Left ventricle myocardium superior (tissue), 1 donor: Measurements from ENCODE around the gene CLDN12. TPM values are rescaled to one million over a fixed set of nuclear protein-coding genes. Genes with fewer than 3 reads are reported as not detected.

Experiments used
- ATAC-seq: fragments of 200-7000 bp; cut with Tn5 transposase; one replicate; pipeline ENCODE4 v1.9.1; 2020; ENCODE audit warnings: mild to moderate bottlenecking, moderate library complexity
- DNase-seq: peaks from one replicate; pipeline ENCODE4 v3.0.0-alpha.2; 2020
- intact Hi-C: fragments of 100-400 bp; cut with micrococcal nuclease; formaldehyde crosslinking; loops from one replicate; pipeline ENCODE4 v1.11.0; 2022
- long read RNA-seq: library from polyadenylated mRNA; unstranded; transcript quantifications from one replicate; pipeline ENCODE4 v2.0.0, GENCODE V29; 2021
- total RNA-seq: library from RNA; stranded (reverse); fragmentation: NEBNext Ultra II Directional; extraction: Animal tissue kit (Norgen Biotek cat#: 25700); gene quantifications from one replicate; pipeline ENCODE4 v1.2.1, GENCODE V29; 2021
- donor health status: DM: no; HTN: yes; CAD: no; lungs with severe emphysema.

CLDN12 gene
- 34.0 TPM for total RNA-seq
- long read RNA-seq, transcript CLDN12-213 (4 exons, 1,098 nt) = major isoform, 30 of 54 reads
- long read RNA-seq, partial matches to known transcripts = 2 of 54 reads
- long read RNA-seq, other reads (novel, unspliced or antisense) = 16 of 54 reads

GRCh38 chr7:90403174-90404113 is at the start of gene CLDN12:
Gene CLDN12, plus strand, starts transcription at chr7:90403461. Its CDS starts 9,216 bp downstream, at chr7:90412677.
- intact Hi-C loops = loop anchor here (5.0 kb wide), 1 partner anchor 56 kb away; the partner anchor contains the start of gene GTPBP10
- DNase-seq = peak; percentile 89

GRCh38 chr7:90383422-90383821 is 19.8 kb upstream of the CLDN12 start:
- intact Hi-C loops = no loop called here
- ATAC-seq = no peak
- DNase-seq = no peak

More at GRCh38 chr7:90403174-90404113, at the start of gene CLDN12:
- peak; percentile 95 for ATAC-seq

GRCh38 chr7:90383861-90384260 is 19.4 kb upstream of the CLDN12 start:
- ATAC-seq (no peak), DNase-seq (no peak)
- intact Hi-C loops = no loop called here

GRCh38 chr7:90384433-90384832 is 18.8 kb upstream of the CLDN12 start:
- intact Hi-C loops = no loop called here

GRCh38 chr7:90387470-90388240 is 15.6 kb upstream of the CLDN12 start:
- intact Hi-C loops = no loop called here
- ATAC-seq = no peak
- DNase-seq = no peak

More at GRCh38 chr7:90384433-90384832, 18.8 kb upstream of the CLDN12 start:
- DNase-seq (no peak), ATAC-seq (no peak)

GRCh38 chr7:90390926-90391325 is 12.3 kb upstream of the CLDN12 start:
- intact Hi-C loops = no loop called here
- DNase-seq (no peak), ATAC-seq (no peak)

GRCh38 chr7:90391488-90391887 is 11.8 kb upstream of the CLDN12 start:
- intact Hi-C loops = no loop called here
- DNase-seq (no peak), ATAC-seq (no peak)

GRCh38 chr7:90396420-90396819 is 6.8 kb upstream of the CLDN12 start:
- no peak for DNase-seq
- intact Hi-C loops = no loop called here
- no peak for ATAC-seq

GRCh38 chr7:90401989-90402388 is 1.3 kb upstream of the CLDN12 start:
- DNase-seq (no peak), ATAC-seq (no peak)
- intact Hi-C loops = loop anchor here (5.0 kb wide), 1 partner anchor 55 kb away; the partner anchor contains the start of gene GTPBP10

- ATAC-seq (no peak), DNase-seq (no peak)
- intact Hi-C loops = loop anchor here (5.0 kb wide), 1 partner anchor 55 kb away; the partner anchor contains the start of gene GTPBP10
Measured at GRCh38 chr7:90402785-90403173, 482 bp upstream of the CLDN12 start.

- no peak for DNase-seq
- intact Hi-C loops = loop anchor here (5.0 kb wide), 1 partner anchor 57 kb away; the partner anchor contains the start of gene GTPBP10
- no peak for ATAC-seq
Measured at GRCh38 chr7:90404777-90405176, 1.5 kb downstream of the CLDN12 start.

- intact Hi-C loops = no loop called here
- ATAC-seq (no peak), DNase-seq (no peak)
Measured at GRCh38 chr7:90407484-90407821, 4.2 kb downstream of the CLDN12 start.

- intact Hi-C loops = no loop called here
- ATAC-seq (no peak), DNase-seq (no peak)
Measured at GRCh38 chr7:90408142-90408541, 4.9 kb downstream of the CLDN12 start.

GRCh38 chr7:90409667-90410066 is 6.4 kb downstream of the CLDN12 start:
- intact Hi-C loops = no loop called here
- ATAC-seq = peak; percentile 49
- DNase-seq = no peak

GRCh38 chr7:90411510-90411909 is 8.2 kb downstream of the CLDN12 start:
- no peak for ATAC-seq
- DNase-seq = no peak
- intact Hi-C loops = no loop called here

- ATAC-seq = peak; percentile 37
- intact Hi-C loops = no loop called here
- DNase-seq = no peak
Measured at GRCh38 chr7:90412458-90413184, 9.4 kb downstream of the CLDN12 start.

GRCh38 chr7:90413185-90413528 is 9.9 kb downstream of the CLDN12 start:
- intact Hi-C loops = no loop called here
- DNase-seq = no peak
- ATAC-seq = no peak

GRCh38 chr7:90421651-90422050 is 18.4 kb downstream of the CLDN12 start:
- intact Hi-C loops = loop anchor here (10.0 kb wide), 1 partner anchor 127 kb away; no protein-coding TSS in a partner anchor
- DNase-seq (no peak), ATAC-seq (peak; percentile 84)

GRCh38 chr7:90424720-90425119 is 21.5 kb downstream of the CLDN12 start:
- DNase-seq (no peak), ATAC-seq (no peak)
- intact Hi-C loops = loop anchor here (5.0 to 10.0 kb wide), 2 partner anchors 130 to 272 kb away; partner anchors contain the start of gene STEAP1
